ENCODE measurements around the gene MYO16. TPM values are rescaled to one million over a fixed set of nuclear protein-coding genes. Genes with fewer than 3 reads are reported as not detected.

Gene MYO16
- total RNA-seq, 4 donors from 2014 or later: 0.54 to 3.8 (median 1.5) TPM

GRCh38 chr13:108917581-108917980, 288.2 kb downstream of the MYO16 start:
- no peaks in the 10 kb centered on the region for H3K9me3 ChIP-seq
- peak overlapping the region in 3 of 4 donors; percentile 84 to 88 (median 86) for H3K27ac ChIP-seq
- H3K4me3 ChIP-seq: no peak overlapping the region
- H3K36me3 ChIP-seq: no peaks in the 10 kb centered on the region
- no peak for ATAC-seq
- TF ChIP-seq EP300 (IDR thresholded peaks at IDR 0.05): no peak
- no peak for TF ChIP-seq CTCF (IDR thresholded peaks at IDR 0.05)
- no peak for TF ChIP-seq POLR2AphosphoS5 (IDR thresholded peaks at IDR 0.05)
- no peak for TF ChIP-seq POLR2A (IDR thresholded peaks at IDR 0.05)
- H3K4me1 ChIP-seq: peaks cover 13 to 51% (median 20%) of the 10 kb centered on the region in 3 donors
- no peaks in the 10 kb centered on the region for H3K27me3 ChIP-seq
- 63% methylated on average over 3 of the region's 3 CpGs for WGBS, 2 donors (ENCODE audit: low coverage in 1 of 2)

- no peak for ATAC-seq
- 78 to 81% methylated on average over 11 of the region's 11 CpGs for WGBS, 2 donors (ENCODE audit: low coverage in 1 of 2)
- H3K27ac ChIP-seq: peak overlapping the region in 1 of 4 donors; percentile 13
These were observed 289.9 kb downstream of the MYO16 start for GRCh38 chr13:108919036-108919907.

GRCh38 chr13:108920137-108920536, 290.7 kb downstream of the MYO16 start:
- ATAC-seq: no peak
- Histone ChIP-seq H3K27me3 (no peaks in the 10 kb centered on the region), H3K9me3 (no peaks in the 10 kb centered on the region), H3K4me3 (no peak overlapping the region), H3K4me1 (peaks cover 7 to 41% (median 11%) of the 10 kb centered on the region in 3 donors), H3K27ac (peak overlapping the region in 1 of 4 donors; percentile 13), H3K36me3 (no peaks in the 10 kb centered on the region)
- TF ChIP-seq CTCF (IDR thresholded peaks at IDR 0.05): no peak
- TF ChIP-seq EP300 (IDR thresholded peaks at IDR 0.05): no peak
- TF ChIP-seq POLR2AphosphoS5 (IDR thresholded peaks at IDR 0.05): no peak
- TF ChIP-seq POLR2A (IDR thresholded peaks at IDR 0.05): no peak
- 71 to 89% methylated on average over 3 to 4 of the region's 4 CpGs for WGBS, 2 donors (ENCODE audit: low coverage in 1 of 2)

More at GRCh38 chr13:108919036-108919907, 289.9 kb downstream of the MYO16 start:
- H3K9me3 ChIP-seq: no peaks in the 10 kb centered on the region
- peak; percentile 49 for TF ChIP-seq POLR2AphosphoS5 (IDR thresholded peaks at IDR 0.05)
- no peak for TF ChIP-seq EP300 (IDR thresholded peaks at IDR 0.05)
- no peak for TF ChIP-seq CTCF (IDR thresholded peaks at IDR 0.05)
- no peak for TF ChIP-seq POLR2A (IDR thresholded peaks at IDR 0.05)
- H3K36me3 ChIP-seq: no peaks in the 10 kb centered on the region
- no peaks in the 10 kb centered on the region for H3K27me3 ChIP-seq
- peaks cover 13 to 50% (median 19%) of the 10 kb centered on the region in 3 donors for H3K4me1 ChIP-seq
- H3K4me3 ChIP-seq: no peak overlapping the region

GRCh38 chr13:108921238-108921637, 291.8 kb downstream of the MYO16 start:
- Histone ChIP-seq H3K4me1 (peaks cover 3 to 30% (median 4%) of the 10 kb centered on the region in 3 donors), H3K27me3 (no peaks in the 10 kb centered on the region), H3K36me3 (no peaks in the 10 kb centered on the region), H3K4me3 (no peak overlapping the region), H3K9me3 (no peaks in the 10 kb centered on the region), H3K27ac (no peak overlapping the region)
- WGBS, 2 donors (ENCODE audit: low coverage in 1 of 2): 70 to 88% methylated on average over 1 of the region's 1 CpG
- TF ChIP-seq POLR2A (IDR thresholded peaks at IDR 0.05): no peak
- no peak for TF ChIP-seq EP300 (IDR thresholded peaks at IDR 0.05)
- TF ChIP-seq CTCF (IDR thresholded peaks at IDR 0.05): no peak
- TF ChIP-seq POLR2AphosphoS5 (IDR thresholded peaks at IDR 0.05): no peak
- no peak for ATAC-seq

- no peak for ATAC-seq
- Histone ChIP-seq H3K27ac (no peak overlapping the region), H3K9me3 (no peaks in the 10 kb centered on the region), H3K36me3 (no peaks in the 10 kb centered on the region), H3K27me3 (no peaks in the 10 kb centered on the region), H3K4me3 (no peak overlapping the region), H3K4me1 (peaks cover 0 to 21% (median 0%) of the 10 kb centered on the region in 3 donors)
- TF ChIP-seq CTCF (IDR thresholded peaks at IDR 0.05): no peak
- TF ChIP-seq POLR2AphosphoS5 (IDR thresholded peaks at IDR 0.05): no peak
- TF ChIP-seq POLR2A (IDR thresholded peaks at IDR 0.05): no peak
- no peak for TF ChIP-seq EP300 (IDR thresholded peaks at IDR 0.05)
- 80 to 85% methylated on average over 4 of the region's 5 CpGs for WGBS, 2 donors (ENCODE audit: low coverage in 1 of 2)
These were observed 292.7 kb downstream of the MYO16 start for GRCh38 chr13:108922108-108922507.

All from gastroesophageal sphincter (tissue), 4 donors.